IgD-negative memory B cell (primary cell): ENCODE data around the gene SLC8A1. TPM values are rescaled to one million over a fixed set of nuclear protein-coding genes. Genes with fewer than 3 reads are reported as not detected.

Experiments used
- H3K27ac Mint-ChIP-seq, 3 donors: one replicate each; pipeline ENCODE4 v1.8.0; 2020 to 2022; ENCODE audit warnings: mild to moderate bottlenecking in 3 of 3, mixed read lengths in 3 of 3, moderate library complexity in 1 of 3
- H3K27me3 Mint-ChIP-seq: one replicate; pipeline ENCODE4 v1.8.0; 2021; ENCODE audit warnings: mixed read lengths
- H3K36me3 Mint-ChIP-seq: one replicate; pipeline ENCODE4 v1.8.0; 2020; ENCODE audit warnings: mild to moderate bottlenecking, mixed read lengths
- H3K4me1 Mint-ChIP-seq, 3 donors: one replicate each; pipeline ENCODE4 v1.8.0; 2020 to 2022; ENCODE audit warnings: mixed read lengths in 3 of 3, mild to moderate bottlenecking in 1 of 3
- H3K4me3 Mint-ChIP-seq, 4 donors: one replicate each; pipeline ENCODE4 v1.8.0; 2020 to 2022; ENCODE audit warnings: mild to moderate bottlenecking in 4 of 4, mixed read lengths in 4 of 4, moderate library complexity in 3 of 4
- H3K9me3 Mint-ChIP-seq, 3 donors: one replicate each; pipeline ENCODE4 v1.8.0; 2020 to 2021; ENCODE audit warnings: mixed read lengths in 3 of 3, mild to moderate bottlenecking in 1 of 3
- polyA plus RNA-seq: library from polyadenylated mRNA; unstranded; fragments of 300-500 nt; fragmentation: Illumina TruSeq; gene quantifications from one replicate; pipeline ENCODE4 v1.2.3, GENCODE V29; 2021

Gene SLC8A1
- polyA plus RNA-seq, 1 donor from 2014 or later: not detected

DNA sequence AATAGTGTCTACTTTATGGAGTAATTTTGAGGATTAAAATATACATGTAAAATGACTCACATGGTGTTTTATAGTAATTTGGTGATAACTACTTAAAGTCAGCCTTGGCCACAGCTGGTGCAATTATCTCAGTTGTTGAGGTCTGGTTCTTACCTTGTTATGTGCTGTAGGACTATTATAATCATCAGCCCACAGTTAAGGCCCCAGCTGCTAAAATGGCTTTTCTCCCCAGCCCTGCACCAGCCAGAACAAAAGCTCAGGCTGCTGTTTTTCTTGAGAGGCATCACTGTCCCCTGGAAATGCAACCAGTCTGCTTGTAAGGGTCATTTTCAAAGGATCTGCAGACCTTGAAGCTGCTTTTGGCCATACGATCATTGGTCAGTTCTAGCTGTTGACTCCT, 389.5 kb downstream of the SLC8A1 start:
- Mint-ChIP-seq H3K4me1 (no peaks in the 10 kb centered on the region), H3K4me3 (no peak overlapping the region), H3K9me3 (peaks cover 6 to 13% (median 7%) of the 10 kb centered on the region in 3 donors), H3K27me3 (no peaks in the 10 kb centered on the region), H3K27ac (no peak overlapping the region), H3K36me3 (no peaks in the 10 kb centered on the region)

DNA sequence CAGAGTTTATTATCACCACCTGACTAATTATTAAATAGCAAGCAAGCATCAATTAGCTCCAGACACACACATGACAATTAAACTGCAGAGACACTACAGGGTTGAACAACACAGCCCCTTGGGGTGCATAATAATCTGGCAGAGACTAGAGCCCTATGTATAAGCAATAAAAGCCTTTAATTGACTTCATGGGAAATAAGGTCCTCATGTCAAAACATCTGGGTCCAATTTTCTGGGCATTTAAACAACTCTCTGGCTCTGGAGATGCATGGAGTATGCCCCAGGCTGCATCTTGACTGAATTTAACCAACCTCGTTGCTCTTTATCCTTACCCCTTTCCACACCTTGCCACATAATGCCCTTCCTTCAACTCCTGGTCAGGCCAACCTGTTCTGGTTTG, 402.1 kb downstream of the SLC8A1 start:
- H3K4me3 Mint-ChIP-seq: no peak overlapping the region
- H3K9me3 Mint-ChIP-seq: no peaks in the 10 kb centered on the region
- H3K4me1 Mint-ChIP-seq: peaks cover 0 to 2% (median 0%) of the 10 kb centered on the region in 3 donors
- no peaks in the 10 kb centered on the region for H3K36me3 Mint-ChIP-seq
- H3K27me3 Mint-ChIP-seq: peaks cover 5% of the 10 kb centered on the region
- no peak overlapping the region for H3K27ac Mint-ChIP-seq

DNA sequence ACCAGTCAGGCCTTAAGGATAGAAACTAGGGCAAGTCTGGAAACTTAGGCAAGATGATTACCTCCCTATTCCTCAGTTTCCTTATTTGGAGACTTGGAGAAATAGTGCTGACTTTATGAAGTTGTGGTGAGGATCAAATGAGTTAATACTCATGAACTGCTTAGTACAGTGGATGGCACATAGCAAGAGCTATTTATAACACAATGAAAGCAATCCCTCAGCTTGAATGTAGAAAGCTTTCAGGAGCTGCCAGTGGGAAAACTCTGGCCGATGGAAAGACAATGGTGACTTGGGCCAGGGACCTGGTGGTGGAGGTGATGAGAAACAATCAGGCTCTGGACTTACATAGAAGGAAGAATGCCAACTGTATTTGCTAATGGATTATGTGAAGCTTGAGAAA, 403.4 kb downstream of the SLC8A1 start:
- Mint-ChIP-seq H3K27ac (no peak overlapping the region), H3K9me3 (no peaks in the 10 kb centered on the region), H3K27me3 (peaks cover 5% of the 10 kb centered on the region), H3K4me3 (no peak overlapping the region), H3K4me1 (peaks cover 0 to 2% (median 0%) of the 10 kb centered on the region in 3 donors), H3K36me3 (no peaks in the 10 kb centered on the region)

- Mint-ChIP-seq H3K27ac (no peak overlapping the region), H3K9me3 (no peaks in the 10 kb centered on the region), H3K36me3 (no peaks in the 10 kb centered on the region), H3K4me3 (no peak overlapping the region), H3K27me3 (peaks cover 5% of the 10 kb centered on the region), H3K4me1 (peaks cover 0 to 2% (median 0%) of the 10 kb centered on the region in 3 donors)
Observed at GRCh38 chr2:40047406-40047805, 404.5 kb downstream of the SLC8A1 start.
